Measurements from ENCODE around the gene CAMTA1.

Gene CAMTA1

GRCh38 chr1:7511381-7511780 lies 726.1 kb downstream of the CAMTA1 start:
- Histone ChIP-seq H3K27ac (ENCODE audit: low read depth, low read length) (no peak overlapping the region), H3K9ac (ENCODE audit: low read length) (no peak overlapping the region), H3K4me2 (ENCODE audit: low read depth, low read length, poor library complexity, severe bottlenecking) (no peak overlapping the region), H2AFZ (ENCODE audit: low read depth, low read length, severe bottlenecking) (no peak overlapping the region), H3K4me3 (ENCODE audit: insufficient read depth, low read length, poor library complexity, severe bottlenecking) (no peak overlapping the region), H4K20me1 (ENCODE audit: low read depth, low read length) (no peaks in the 10 kb centered on the region), H3K27me3 (ENCODE audit: low read length) (no peaks in the 10 kb centered on the region), H3K9me3 (ENCODE audit: insufficient read depth, low read length) (no peaks in the 10 kb centered on the region), H3K79me2 (ENCODE audit: insufficient read depth, low read length) (no peaks in the 10 kb centered on the region), H3K36me3 (ENCODE audit: low read length) (no peaks in the 10 kb centered on the region), H3K9me2 (replicated peaks; ENCODE audit: insufficient read depth, low read length) (no peaks in the 10 kb centered on the region), H3F3A (ENCODE audit: insufficient read depth) (no peaks in the 10 kb centered on the region)
- TF ChIP-seq CTCF (IDR thresholded peaks at IDR 0.05; ENCODE audit: insufficient read depth, low read length, poor library complexity, severe bottlenecking) = no peak
- no peak for TF ChIP-seq EZH2phosphoT487 (conservative IDR thresholded peaks at IDR 0.05; ENCODE audit: low read length)

GRCh38 chr1:7513081-7513480 lies 727.8 kb downstream of the CAMTA1 start:
- Histone ChIP-seq H3K4me2 (ENCODE audit: low read depth, low read length, poor library complexity, severe bottlenecking) (no peak overlapping the region), H3K9ac (ENCODE audit: low read length) (no peak overlapping the region), H3K27me3 (ENCODE audit: low read length) (no peaks in the 10 kb centered on the region), H3K79me2 (ENCODE audit: insufficient read depth, low read length) (no peaks in the 10 kb centered on the region), H3F3A (ENCODE audit: insufficient read depth) (no peaks in the 10 kb centered on the region), H3K4me3 (ENCODE audit: insufficient read depth, low read length, poor library complexity, severe bottlenecking) (no peak overlapping the region), H3K9me2 (replicated peaks; ENCODE audit: insufficient read depth, low read length) (no peaks in the 10 kb centered on the region), H2AFZ (ENCODE audit: low read depth, low read length, severe bottlenecking) (no peak overlapping the region), H3K27ac (ENCODE audit: low read depth, low read length) (no peak overlapping the region), H3K9me3 (ENCODE audit: insufficient read depth, low read length) (no peaks in the 10 kb centered on the region), H4K20me1 (ENCODE audit: low read depth, low read length) (no peaks in the 10 kb centered on the region), H3K36me3 (ENCODE audit: low read length) (no peaks in the 10 kb centered on the region)
- TF ChIP-seq EZH2phosphoT487 (conservative IDR thresholded peaks at IDR 0.05; ENCODE audit: low read length) = no peak

- H3F3A ChIP-seq (ENCODE audit: insufficient read depth) = no peaks in the 10 kb centered on the region
- no peaks in the 10 kb centered on the region for H3K9me3 ChIP-seq (ENCODE audit: insufficient read depth, low read length)
- no peaks in the 10 kb centered on the region for H3K27me3 ChIP-seq (ENCODE audit: low read length)
- no peak overlapping the region for H3K9ac ChIP-seq (ENCODE audit: low read length)
- H3K27ac ChIP-seq (ENCODE audit: low read depth, low read length) = no peak overlapping the region
- H3K4me3 ChIP-seq (ENCODE audit: insufficient read depth, low read length, poor library complexity, severe bottlenecking) = no peak overlapping the region
- no peak for TF ChIP-seq CTCF (IDR thresholded peaks at IDR 0.05; ENCODE audit: insufficient read depth, low read length, poor library complexity, severe bottlenecking)
- TF ChIP-seq EZH2phosphoT487 (conservative IDR thresholded peaks at IDR 0.05; ENCODE audit: low read length) = no peak
- H4K20me1 ChIP-seq (ENCODE audit: low read depth, low read length) = no peaks in the 10 kb centered on the region
- no peaks in the 10 kb centered on the region for H3K36me3 ChIP-seq (ENCODE audit: low read length)
- H3K9me2 ChIP-seq (replicated peaks; ENCODE audit: insufficient read depth, low read length) = no peaks in the 10 kb centered on the region
- H3K79me2 ChIP-seq (ENCODE audit: insufficient read depth, low read length) = no peaks in the 10 kb centered on the region
- H3K4me2 ChIP-seq (ENCODE audit: low read depth, low read length, poor library complexity, severe bottlenecking) = no peak overlapping the region
- no peak overlapping the region for H2AFZ ChIP-seq (ENCODE audit: low read depth, low read length, severe bottlenecking)
Measured at GRCh38 chr1:7515175-7515574, 729.9 kb downstream of the CAMTA1 start.

GRCh38 chr1:7515904-7516303 lies 730.6 kb downstream of the CAMTA1 start:
- H3K79me2 ChIP-seq (ENCODE audit: insufficient read depth, low read length) = no peaks in the 10 kb centered on the region
- H3K4me3 ChIP-seq (ENCODE audit: insufficient read depth, low read length, poor library complexity, severe bottlenecking) = no peak overlapping the region
- H3F3A ChIP-seq (ENCODE audit: insufficient read depth) = no peaks in the 10 kb centered on the region
- no peak overlapping the region for H2AFZ ChIP-seq (ENCODE audit: low read depth, low read length, severe bottlenecking)
- TF ChIP-seq CTCF (IDR thresholded peaks at IDR 0.05; ENCODE audit: insufficient read depth, low read length, poor library complexity, severe bottlenecking) = no peak
- TF ChIP-seq EZH2phosphoT487 (conservative IDR thresholded peaks at IDR 0.05; ENCODE audit: low read length) = no peak
- H3K27me3 ChIP-seq (ENCODE audit: low read length) = no peaks in the 10 kb centered on the region
- H3K27ac ChIP-seq (ENCODE audit: low read depth, low read length) = no peak overlapping the region
- no peaks in the 10 kb centered on the region for H3K36me3 ChIP-seq (ENCODE audit: low read length)
- no peaks in the 10 kb centered on the region for H3K9me3 ChIP-seq (ENCODE audit: insufficient read depth, low read length)
- no peaks in the 10 kb centered on the region for H3K9me2 ChIP-seq (replicated peaks; ENCODE audit: insufficient read depth, low read length)
- no peaks in the 10 kb centered on the region for H4K20me1 ChIP-seq (ENCODE audit: low read depth, low read length)
- H3K4me2 ChIP-seq (ENCODE audit: low read depth, low read length, poor library complexity, severe bottlenecking) = no peak overlapping the region
- H3K9ac ChIP-seq (ENCODE audit: low read length) = no peak overlapping the region

All from SU-DHL-6 (cell line).